Hepatocyte (in vitro differentiated cells): Measurements from ENCODE around the gene SERTAD2. TPM values are rescaled to one million over a fixed set of nuclear protein-coding genes. Genes with fewer than 3 reads are reported as not detected.

Experiments used
- DNase-seq: peaks from one replicate; pipeline ENCODE4 v3.0.0-alpha.2; 2016; ENCODE audit warnings: low spot score
- H2AFZ ChIP-seq: fragments of 200-600 bp; sonication (generic); 2 replicates; pipeline ENCODE4 v1.6.0; 2016; ENCODE audit warnings: antibody characterized with exemption, mild to moderate bottlenecking
- H3K27ac ChIP-seq: fragments of 200-600 bp; sonication (generic); 2 replicates; pipeline ENCODE4 v1.5.1; 2016; ENCODE audit warnings: mild to moderate bottlenecking
- H3K27me3 ChIP-seq: fragments of 200-600 bp; sonication (generic); 2 replicates; pipeline ENCODE4 v1.6.1; 2016
- H3K36me3 ChIP-seq: fragments of 200-600 bp; sonication (generic); replicated peaks from 2 replicates; pipeline ENCODE4 v1.5.1; 2016; ENCODE audit warnings: low read depth; ENCODE audit not compliant: insufficient read depth
- H3K4me1 ChIP-seq: fragments of 200-600 bp; sonication (generic); 2 replicates; pipeline ENCODE4 v1.5.1; 2016; ENCODE audit warnings: mild to moderate bottlenecking, moderate library complexity; ENCODE audit not compliant: insufficient read depth
- H3K4me2 ChIP-seq: fragments of 200-600 bp; sonication (generic); 2 replicates; pipeline ENCODE4 v1.6.0; 2016
- H3K4me3 ChIP-seq: fragments of 200-600 bp; sonication (generic); 2 replicates; pipeline ENCODE4 v1.5.1; 2016; ENCODE audit warnings: mild to moderate bottlenecking
- H3K79me2 ChIP-seq: fragments of 200-600 bp; sonication (generic); 2 replicates; pipeline ENCODE4 v1.6.0; 2017; ENCODE audit warnings: mild to moderate bottlenecking
- H3K9me2 ChIP-seq: fragments of 200-600 bp; sonication (generic); replicated peaks from 2 replicates; pipeline ENCODE4 v1.6.0; 2017; ENCODE audit warnings: mild to moderate bottlenecking; ENCODE audit not compliant: insufficient read depth
- H3K9me3 ChIP-seq: fragments of 200-600 bp; sonication (generic); 2 replicates; pipeline ENCODE4 v1.5.1; 2016; ENCODE audit warnings: low read depth, mild to moderate bottlenecking
- H4K20me1 ChIP-seq: fragments of 200-600 bp; sonication (generic); 2 replicates; pipeline ENCODE4 v1.6.0; 2016; ENCODE audit warnings: mild to moderate bottlenecking; ENCODE audit not compliant: insufficient read depth, poor library complexity, severe bottlenecking
- CTCF ChIP-seq: fragments of 200-600 bp; sonication (generic); IDR thresholded peaks from 2 replicates; pipeline ENCODE4 v1.5.1; 2016; ENCODE audit warnings: antibody characterized with exemption, mild to moderate bottlenecking; ENCODE audit not compliant: poor library complexity
- EZH2 ChIP-seq: fragments of 200-600 bp; sonication (generic); IDR thresholded peaks from 2 replicates; pipeline ENCODE4 v1.6.1; 2016; ENCODE audit warnings: antibody characterized with exemption, mild to moderate bottlenecking, borderline replicate concordance
- EZH2phosphoT487 ChIP-seq: fragments of 200-600 bp; sonication (generic); IDR thresholded peaks from one replicate; pipeline ENCODE4 v1.6.1; 2018; ENCODE audit warnings: antibody characterized with exemption, mild to moderate bottlenecking, low read depth, moderate library complexity; ENCODE audit not compliant: unreplicated experiment, severe bottlenecking
- WGBS: methylation state at CpG from one replicate; pipeline ENCODE4 v1.1.6; 2016; ENCODE audit warnings: low lambda C conversion rate; ENCODE audit errors: missing lambda C conversion rate; 5-methylcytosine and 5-hydroxymethylcytosine counted together
- polyA plus RNA-seq: library from polyadenylated mRNA; unstranded; fragments of >200 nt; fragmentation: Nextera tagmentation; extraction: Ambion mirVana; gene quantifications from 2 replicates; pipeline ENCODE4 v1.2.1, GENCODE V29; 2016
- total RNA-seq: library from RNA; depleted of rRNA; stranded (reverse); fragments of >200 nt; gene quantifications from 2 replicates; pipeline ENCODE4 v1.2.3, GENCODE V29; 2014

Gene SERTAD2
- total and polyA plus RNA-seq, 2 experiments from 2014 or later, result 13.8 to 23.8 TPM

GRCh38 chr2:64612575-64613195 is 41.0 kb downstream of the SERTAD2 start:
- no peaks in the 10 kb centered on the region for H3K79me2 ChIP-seq
- H2AFZ ChIP-seq, result no peak overlapping the region
- H3K36me3 ChIP-seq, result no peaks in the 10 kb centered on the region
- H3K4me3 ChIP-seq, result no peak overlapping the region
- no peaks in the 10 kb centered on the region for H3K9me3 ChIP-seq
- no peak for TF ChIP-seq EZH2phosphoT487
- TF ChIP-seq EZH2, result no peak
- no peak for TF ChIP-seq CTCF
- H4K20me1 ChIP-seq, result no peaks in the 10 kb centered on the region
- no peak overlapping the region for H3K27ac ChIP-seq
- 79% methylated on average over 5 of the region's 5 CpGs for WGBS
- DNase-seq, result no peak
- H3K4me1 ChIP-seq, result peaks cover 21% of the 10 kb centered on the region
- no peaks in the 10 kb centered on the region for H3K27me3 ChIP-seq
- H3K9me2 ChIP-seq, result no peaks in the 10 kb centered on the region
- no peak overlapping the region for H3K4me2 ChIP-seq

GRCh38 chr2:64610316-64610855 is 43.3 kb downstream of the SERTAD2 start:
- Histone ChIP-seq H3K4me2 (no peak overlapping the region), H3K36me3 (no peaks in the 10 kb centered on the region), H3K27me3 (no peaks in the 10 kb centered on the region), H3K79me2 (no peaks in the 10 kb centered on the region), H3K4me1 (peaks cover 29% of the 10 kb centered on the region), H3K4me3 (no peak overlapping the region), H4K20me1 (no peaks in the 10 kb centered on the region), H3K27ac (no peak overlapping the region), H3K9me2 (no peaks in the 10 kb centered on the region), H3K9me3 (no peaks in the 10 kb centered on the region), H2AFZ (no peak overlapping the region)
- TF ChIP-seq EZH2 (no peak), CTCF (no peak), EZH2phosphoT487 (no peak)
- DNase-seq, result no peak
- 94% methylated on average over 6 of the region's 6 CpGs for WGBS

GRCh38 chr2:64609942-64610281 is 43.8 kb downstream of the SERTAD2 start:
- TF ChIP-seq EZH2, result no peak
- no peak for TF ChIP-seq EZH2phosphoT487
- no peak for TF ChIP-seq CTCF
- Histone ChIP-seq H2AFZ (peak overlapping the region; percentile 99), H3K27ac (peak overlapping the region; percentile 79), H3K9me2 (no peaks in the 10 kb centered on the region), H4K20me1 (no peaks in the 10 kb centered on the region), H3K27me3 (no peaks in the 10 kb centered on the region), H3K4me2 (peak overlapping the region; percentile 90), H3K79me2 (no peaks in the 10 kb centered on the region), H3K36me3 (no peaks in the 10 kb centered on the region), H3K4me3 (no peak overlapping the region), H3K4me1 (peaks cover 32% of the 10 kb centered on the region), H3K9me3 (no peaks in the 10 kb centered on the region)
- no peak for DNase-seq
- 68% methylated on average over 3 of the region's 3 CpGs for WGBS
